KBM-7 (cell line): ENCODE measurements around the gene TTBK1.

Experiments
- DNase-seq: peaks from one replicate; pipeline ENCODE4 v3.0.0-alpha.2; 2015
- in situ Hi-C: fragments of 300-500 bp; cut with MboI; formaldehyde crosslinking; loops from 2 replicates; pipeline ENCODE4 v1.14.3; 2020; ENCODE audit warnings: low sequenced_read_pairs, low pct_unique_long_range_greater_than_20kb, mixed read lengths

Gene TTBK1

GRCh38 chr6:43248791-43249190, 5.5 kb downstream of the TTBK1 start:
- DNase-seq: no peak
- in situ Hi-C loops: no loop called here

DNA sequence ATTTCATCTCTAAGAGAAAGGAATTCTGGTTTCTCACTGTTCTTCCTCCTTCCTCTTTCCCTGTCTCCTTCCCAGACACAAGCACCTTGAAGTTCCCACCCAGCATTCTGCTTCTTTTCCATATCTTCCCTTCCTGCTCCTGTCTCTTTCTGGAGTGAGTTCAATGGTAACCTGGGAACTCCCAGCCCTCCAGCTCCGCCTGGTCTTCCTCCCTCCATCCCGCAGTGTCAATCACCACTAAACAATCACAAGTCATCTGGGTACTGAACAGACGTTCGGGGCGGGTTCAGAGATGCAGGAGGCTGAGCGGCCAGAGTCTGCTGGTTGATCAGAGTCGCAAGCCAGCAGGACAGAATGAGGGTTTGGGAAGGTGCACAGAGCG, 7.7 kb downstream of the TTBK1 start:
- DNase-seq: no peak
- in situ Hi-C loops: loop anchor here (10.0 kb wide), 1 partner anchor 254 kb away; no protein-coding TSS in a partner anchor

GRCh38 chr6:43253401-43253800, 10.1 kb downstream of the TTBK1 start:
- no peak for DNase-seq
- in situ Hi-C loops: loop anchor here (10.0 kb wide), 1 partner anchor 251 kb away; no protein-coding TSS in a partner anchor

DNA sequence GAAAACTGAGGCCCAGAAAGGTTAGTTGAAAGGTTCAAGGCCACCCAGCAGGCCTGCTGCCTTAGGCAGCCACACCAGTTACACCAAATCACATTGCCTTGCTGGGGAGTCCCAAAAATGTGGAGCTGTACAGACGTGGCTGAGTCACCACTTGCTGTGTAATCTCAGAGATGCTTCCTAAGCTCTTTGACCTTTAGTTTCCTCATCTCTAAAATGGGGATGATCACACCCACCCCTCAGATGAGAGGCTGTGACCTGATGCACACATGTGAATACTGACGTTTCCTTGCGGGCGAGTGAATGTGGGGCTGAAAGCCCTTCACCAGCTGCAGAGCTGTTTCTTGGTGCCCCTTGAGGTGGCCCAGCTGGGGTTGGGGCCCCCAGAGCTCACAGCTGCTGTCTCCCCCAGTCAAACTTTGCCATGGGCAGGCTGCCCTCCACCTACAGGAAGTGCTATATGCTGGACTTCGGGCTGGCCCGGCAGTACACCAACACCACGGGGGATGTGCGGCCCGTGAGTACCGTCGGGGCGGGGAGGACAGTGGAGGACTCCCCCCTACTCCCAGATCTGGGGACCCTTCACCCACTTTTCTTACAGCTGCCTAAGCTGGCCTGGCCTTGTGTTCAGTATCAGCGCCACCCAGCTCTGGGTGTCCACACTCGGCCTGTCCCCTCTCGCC, 11.0 kb downstream of the TTBK1 start:
- DNase-seq: no peak
- in situ Hi-C loops: loop anchor here (10.0 kb wide), 1 partner anchor 251 kb away; no protein-coding TSS in a partner anchor

- DNase-seq: no peak
- in situ Hi-C loops: loop anchor here (10.0 kb wide), 1 partner anchor 250 kb away; no protein-coding TSS in a partner anchor
Measured at GRCh38 chr6:43254846-43255245, 11.6 kb downstream of the TTBK1 start.

GRCh38 chr6:43255408-43256054, 12.2 kb downstream of the TTBK1 start:
- DNase-seq: no peak
- in situ Hi-C loops: loop anchor here (10.0 kb wide), 1 partner anchor 249 kb away; no protein-coding TSS in a partner anchor

GRCh38 chr6:43256670-43257366, 13.5 kb downstream of the TTBK1 start:
- in situ Hi-C loops: loop anchor here (10.0 kb wide), 1 partner anchor 248 kb away; no protein-coding TSS in a partner anchor
- DNase-seq: no peak

- DNase-seq: no peak
- in situ Hi-C loops: loop anchor here (10.0 kb wide), 1 partner anchor 247 kb away; no protein-coding TSS in a partner anchor
Measured at GRCh38 chr6:43257367-43258145, 14.3 kb downstream of the TTBK1 start.

- no peak for DNase-seq
- in situ Hi-C loops: loop anchor here (10.0 kb wide), 1 partner anchor 247 kb away; no protein-coding TSS in a partner anchor
Measured at GRCh38 chr6:43258180-43258579, 14.9 kb downstream of the TTBK1 start.

DNA sequence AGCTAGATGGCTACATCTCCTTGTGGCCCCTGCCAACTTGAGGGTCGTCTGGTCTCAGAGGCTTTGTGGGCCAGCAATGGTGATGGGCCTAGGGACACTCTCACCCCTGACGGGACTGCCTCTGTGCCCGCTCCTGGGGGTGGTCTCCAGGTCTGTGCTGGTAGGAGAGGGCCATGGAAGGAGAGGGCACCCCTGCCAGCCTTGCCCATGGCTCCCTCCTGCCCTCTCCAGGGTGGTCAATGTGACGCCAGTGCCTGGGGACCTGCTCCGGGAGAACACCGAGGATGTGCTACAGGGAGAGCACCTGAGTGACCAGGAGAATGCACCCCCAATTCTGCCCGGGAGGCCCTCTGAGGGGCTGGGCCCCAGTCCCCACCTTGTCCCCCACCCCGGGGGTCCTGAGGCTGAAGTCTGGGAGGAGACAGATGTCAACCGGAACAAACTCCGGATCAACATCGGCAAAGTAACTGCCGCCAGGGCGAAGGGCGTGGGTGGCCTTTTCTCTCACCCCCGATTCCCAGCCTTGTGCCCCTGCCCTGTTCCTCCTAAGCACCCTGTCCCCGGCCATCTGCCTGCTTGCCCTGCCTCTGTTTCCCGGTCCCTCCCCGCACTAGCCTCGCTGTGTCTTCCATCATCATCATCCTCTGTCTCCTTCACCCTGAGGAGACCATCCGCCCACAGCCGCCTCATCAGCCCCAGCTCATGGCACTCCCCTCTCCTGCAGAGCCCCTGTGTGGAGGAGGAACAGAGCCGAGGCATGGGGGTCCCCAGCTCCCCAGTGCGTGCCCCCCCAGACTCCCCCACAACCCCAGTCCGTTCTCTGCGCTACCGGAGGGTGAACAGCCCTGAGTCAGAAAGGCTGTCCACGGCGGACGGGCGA, 15.8 kb downstream of the TTBK1 start:
- no peak for DNase-seq
- in situ Hi-C loops: loop anchor here (10.0 kb wide), 1 partner anchor 246 kb away; no protein-coding TSS in a partner anchor

DNA sequence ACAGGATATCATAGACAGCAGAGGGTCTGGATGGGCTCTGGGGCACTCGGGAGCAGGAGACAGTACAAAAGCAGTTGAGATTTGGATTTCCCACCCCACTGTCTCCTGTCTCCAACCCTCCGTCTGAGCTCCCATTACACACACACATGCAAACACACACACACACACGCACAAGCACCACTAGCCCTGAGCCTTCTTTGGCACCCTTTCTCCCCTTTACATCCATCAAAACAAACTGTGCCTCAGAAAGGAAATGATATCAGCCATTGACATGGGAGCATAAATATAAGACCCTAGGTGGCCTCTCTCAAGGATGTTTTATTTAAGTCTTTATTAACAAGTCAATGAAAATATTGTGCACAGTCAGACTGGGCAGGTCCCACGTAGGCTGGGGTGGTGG, 17.5 kb downstream of the TTBK1 start:
- in situ Hi-C loops: no loop called here
- DNase-seq: no peak

GRCh38 chr6:43261198-43261597, 17.9 kb downstream of the TTBK1 start:
- in situ Hi-C loops: no loop called here
- no peak for DNase-seq

GRCh38 chr6:43262000-43262779, 18.9 kb downstream of the TTBK1 start:
- DNase-seq: no peak
- in situ Hi-C loops: no loop called here

GRCh38 chr6:43262780-43263313, 19.6 kb downstream of the TTBK1 start:
- in situ Hi-C loops: no loop called here

DNA sequence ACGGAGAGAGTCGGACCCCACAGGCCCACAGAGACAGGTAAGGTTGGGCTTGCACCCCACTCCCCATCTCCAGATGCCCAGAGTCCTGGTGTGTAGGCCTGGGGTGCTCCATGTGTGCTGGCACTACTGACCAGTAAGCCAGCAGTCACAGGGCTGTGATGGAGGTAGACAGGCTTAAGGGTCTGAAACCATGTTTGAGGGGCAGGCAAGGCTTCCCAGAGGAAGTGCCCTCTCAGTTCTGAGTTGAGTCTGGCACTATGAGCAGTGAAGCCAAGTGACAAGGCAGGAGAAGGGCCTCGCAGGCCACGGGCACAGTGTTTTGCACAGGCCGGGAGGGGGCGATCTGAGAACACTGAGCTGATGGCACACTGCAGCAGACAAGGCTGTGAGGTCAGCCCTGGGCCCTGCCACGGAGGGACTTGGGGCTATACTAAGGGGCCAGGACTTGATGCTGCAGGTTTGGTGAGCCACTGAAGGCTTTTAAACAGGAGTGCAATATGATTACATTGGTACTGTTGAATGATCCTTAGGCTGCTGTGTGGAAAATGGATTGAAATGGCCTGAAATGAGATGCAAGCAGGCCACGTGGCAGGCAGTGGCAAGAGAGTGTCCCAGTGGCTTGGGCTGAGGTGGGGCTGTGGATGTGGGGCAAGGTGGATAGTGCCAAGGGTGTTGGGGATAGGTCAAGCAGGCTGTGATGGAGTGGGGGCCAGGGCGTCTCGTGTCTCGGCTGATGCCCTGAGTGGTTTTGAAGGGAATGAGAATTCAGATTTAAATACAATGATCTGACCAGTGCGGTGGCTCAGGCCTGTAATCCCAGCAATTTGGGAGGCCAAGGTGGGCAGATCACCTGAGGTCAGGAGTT, 20.3 kb downstream of the TTBK1 start:
- DNase-seq: peak; percentile 73
- in situ Hi-C loops: no loop called here

More at GRCh38 chr6:43262780-43263313, 19.6 kb downstream of the TTBK1 start:
- DNase-seq: no peak

GRCh38 chr6:43264599-43265145, 21.4 kb downstream of the TTBK1 start:
- no peak for DNase-seq
- in situ Hi-C loops: no loop called here
